Kidney epithelial cell (primary cell): Measurements from ENCODE around the gene OXSR1. TPM values are rescaled to one million over a fixed set of nuclear protein-coding genes. Genes with fewer than 3 reads are reported as not detected.

Experiments used
- DNase-seq: peaks from one replicate; pipeline ENCODE4 v3.0.0-alpha.2; 2010; ENCODE audit warnings: low read depth
- H3K27me3 ChIP-seq: 2 replicates; pipeline ENCODE4 v1.6.0; 2011; ENCODE audit warnings: low read length; ENCODE audit not compliant: control insufficient read depth, insufficient read depth
- H3K36me3 ChIP-seq: 2 replicates; pipeline ENCODE4 v1.5.1; 2011; ENCODE audit warnings: low read length; ENCODE audit not compliant: control insufficient read depth, insufficient read depth
- H3K4me3 ChIP-seq: 2 replicates; pipeline ENCODE4 v1.5.1; 2011; ENCODE audit warnings: low read depth, mild to moderate bottlenecking, control low read depth, low read length
- total RNA-seq: library from RNA; depleted of rRNA; stranded (reverse); fragments of >200 nt; gene quantifications from 2 replicates; pipeline ENCODE4 v1.2.3, GENCODE V29; 2015
- TF ChIP-seq, protein P1 (sequence below): IDR thresholded peaks from 2 replicates; pipeline ENCODE4 v1.5.1; 2011; ENCODE audit warnings: mild to moderate bottlenecking, moderate library complexity, low read length, control low read depth, inconsistent platforms; ENCODE audit not compliant: insufficient read depth, poor library complexity, severe bottlenecking

The OXSR1 gene
- total RNA-seq, 1 donor from 2014 or later: 41.9 TPM

DNA sequence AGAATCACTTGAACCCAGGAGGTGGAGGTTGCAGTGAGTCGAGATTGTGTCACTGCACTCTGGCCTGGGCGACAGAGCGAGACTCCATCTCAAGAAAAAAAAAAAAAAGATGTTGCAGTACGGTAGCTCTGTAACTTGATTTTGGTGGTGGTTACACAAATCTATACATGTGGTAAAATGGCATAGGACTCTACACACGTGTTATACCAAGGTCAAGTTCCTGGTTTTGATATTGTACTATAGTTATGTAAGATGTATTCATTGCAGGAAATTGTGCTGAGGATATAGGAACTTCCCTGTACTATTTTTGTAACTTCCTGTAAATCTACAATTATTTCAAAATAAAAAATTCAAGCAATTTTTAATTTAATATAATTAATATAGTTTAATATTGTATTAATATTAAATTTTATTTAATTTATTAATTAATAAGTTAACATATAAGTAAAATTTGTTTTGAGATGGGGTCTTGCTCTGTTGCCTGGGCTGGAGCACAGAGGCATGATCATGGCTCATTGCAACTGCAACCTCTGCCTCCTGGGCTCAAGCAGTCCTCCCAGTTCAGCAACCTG, 16.9 kb upstream of the OXSR1 start:
- DNase-seq: no peak
- Histone ChIP-seq H3K36me3 (no peaks in the 10 kb centered on the region), H3K27me3 (no peaks in the 10 kb centered on the region), H3K4me3 (no peak overlapping the region)
- TF ChIP-seq, protein P1, sequence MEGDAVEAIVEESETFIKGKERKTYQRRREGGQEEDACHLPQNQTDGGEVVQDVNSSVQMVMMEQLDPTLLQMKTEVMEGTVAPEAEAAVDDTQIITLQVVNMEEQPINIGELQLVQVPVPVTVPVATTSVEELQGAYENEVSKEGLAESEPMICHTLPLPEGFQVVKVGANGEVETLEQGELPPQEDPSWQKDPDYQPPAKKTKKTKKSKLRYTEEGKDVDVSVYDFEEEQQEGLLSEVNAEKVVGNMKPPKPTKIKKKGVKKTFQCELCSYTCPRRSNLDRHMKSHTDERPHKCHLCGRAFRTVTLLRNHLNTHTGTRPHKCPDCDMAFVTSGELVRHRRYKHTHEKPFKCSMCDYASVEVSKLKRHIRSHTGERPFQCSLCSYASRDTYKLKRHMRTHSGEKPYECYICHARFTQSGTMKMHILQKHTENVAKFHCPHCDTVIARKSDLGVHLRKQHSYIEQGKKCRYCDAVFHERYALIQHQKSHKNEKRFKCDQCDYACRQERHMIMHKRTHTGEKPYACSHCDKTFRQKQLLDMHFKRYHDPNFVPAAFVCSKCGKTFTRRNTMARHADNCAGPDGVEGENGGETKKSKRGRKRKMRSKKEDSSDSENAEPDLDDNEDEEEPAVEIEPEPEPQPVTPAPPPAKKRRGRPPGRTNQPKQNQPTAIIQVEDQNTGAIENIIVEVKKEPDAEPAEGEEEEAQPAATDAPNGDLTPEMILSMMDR: no peak

DNA sequence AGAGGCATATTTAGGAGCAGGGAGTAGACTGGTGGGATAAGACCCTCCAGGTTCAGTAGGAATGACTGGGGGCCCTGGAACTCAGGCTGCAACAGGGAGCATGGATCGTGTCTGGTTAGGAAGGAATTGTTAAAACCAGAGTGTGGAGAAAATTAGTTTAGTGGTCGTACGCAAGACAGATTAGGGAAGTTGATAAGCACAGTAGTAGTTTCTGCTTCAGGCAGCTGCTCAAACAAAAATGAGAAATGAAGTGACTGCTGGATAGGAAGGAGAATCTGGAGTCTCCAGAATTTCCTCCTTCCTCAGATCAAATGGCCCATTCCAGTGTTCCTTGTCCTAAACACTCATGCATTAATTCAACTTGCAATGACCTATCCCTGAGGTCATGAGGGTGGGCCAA, 15.6 kb upstream of the OXSR1 start:
- TF ChIP-seq, protein P1: no peak
- no peaks in the 10 kb centered on the region for H3K27me3 ChIP-seq
- H3K4me3 ChIP-seq: no peak overlapping the region
- H3K36me3 ChIP-seq: no peaks in the 10 kb centered on the region
- DNase-seq: no peak

DNA sequence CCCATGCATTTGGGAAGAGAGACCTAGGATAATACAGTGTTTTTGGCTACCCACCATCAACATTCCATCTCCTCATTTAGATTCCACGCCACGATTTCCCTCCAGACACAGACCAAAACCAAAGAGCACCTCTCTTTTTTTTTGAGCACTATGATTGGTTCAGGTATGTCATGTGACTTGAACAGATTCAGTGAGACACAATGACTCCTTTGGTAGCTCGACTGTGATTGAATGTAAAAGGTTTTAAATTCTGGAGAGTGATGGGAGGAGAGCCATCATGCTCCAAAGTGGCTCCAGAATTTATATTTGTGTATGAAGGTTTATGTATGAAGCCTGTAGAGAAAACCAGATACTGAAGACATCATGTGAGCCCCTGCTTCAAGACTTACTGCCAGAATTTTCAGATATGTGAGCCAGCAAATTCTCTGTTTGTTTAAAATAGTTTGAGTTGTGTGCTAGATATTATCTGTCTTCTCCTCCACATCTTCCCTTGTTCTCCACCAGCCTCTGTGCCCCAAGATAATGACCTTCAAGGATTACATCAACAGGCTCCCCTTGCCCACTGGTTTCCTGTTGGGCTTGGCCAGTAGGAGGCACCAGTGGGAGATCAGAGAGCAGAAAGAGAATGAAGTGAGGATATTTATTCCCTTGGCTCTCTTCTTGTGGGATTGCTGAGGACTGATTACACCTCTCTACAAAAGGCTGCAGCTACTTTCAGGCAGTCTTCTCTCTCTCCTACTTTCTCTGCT, 14.4 kb upstream of the OXSR1 start:
- no peaks in the 10 kb centered on the region for H3K27me3 ChIP-seq
- TF ChIP-seq, protein P1: no peak
- H3K4me3 ChIP-seq: no peak overlapping the region
- H3K36me3 ChIP-seq: no peaks in the 10 kb centered on the region
- no peak for DNase-seq

DNA sequence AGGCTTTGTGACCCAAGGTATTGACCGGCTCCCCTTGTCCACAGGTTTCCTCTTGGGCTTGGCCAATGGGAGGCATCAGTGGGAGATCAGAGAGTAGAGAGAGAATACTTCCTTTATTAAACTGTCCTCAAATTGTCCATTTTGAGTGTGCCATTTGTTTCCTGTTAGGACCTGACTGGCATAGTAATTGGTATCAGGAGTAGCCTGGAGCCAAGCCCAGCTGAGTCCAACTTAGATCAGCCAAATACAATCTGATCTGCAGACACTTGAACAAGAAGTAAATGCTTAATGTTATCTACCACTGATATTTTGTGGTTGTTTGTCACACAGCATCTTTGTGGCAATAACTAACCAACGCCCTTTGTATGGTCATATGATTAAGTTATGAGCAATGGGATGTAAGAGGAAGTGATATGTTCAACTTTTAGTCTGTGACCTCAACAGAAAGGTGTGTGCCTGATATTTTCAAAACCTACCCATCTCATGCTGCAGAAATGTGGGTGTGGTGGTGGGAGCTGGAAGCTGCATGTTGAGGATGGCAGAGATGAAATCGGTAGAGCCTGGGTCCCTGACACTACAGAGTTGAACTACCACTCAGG, 13.6 kb upstream of the OXSR1 start:
- H3K27me3 ChIP-seq: no peaks in the 10 kb centered on the region
- DNase-seq: no peak
- TF ChIP-seq, protein P1: no peak
- H3K4me3 ChIP-seq: no peak overlapping the region
- no peaks in the 10 kb centered on the region for H3K36me3 ChIP-seq

DNA sequence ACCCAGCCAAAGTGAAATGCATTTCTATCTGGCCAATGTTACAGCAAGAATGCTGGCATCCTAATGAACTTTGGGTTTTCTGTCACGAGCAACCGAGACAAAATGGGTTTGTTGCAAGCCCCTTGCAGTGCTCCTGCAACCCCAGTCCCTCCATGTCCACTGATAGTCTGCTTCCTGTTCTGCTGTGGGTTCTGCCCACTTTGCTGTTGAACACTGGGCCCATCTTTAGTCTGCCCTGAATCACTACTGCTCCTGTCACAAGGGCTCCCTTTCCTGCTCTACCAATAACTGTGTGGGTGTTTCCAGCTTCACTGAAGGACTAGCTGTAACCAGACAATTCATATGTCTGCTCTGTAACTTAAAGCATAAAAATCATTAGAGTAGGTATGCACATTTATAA, 12.7 kb upstream of the OXSR1 start:
- TF ChIP-seq, protein P1: no peak
- no peaks in the 10 kb centered on the region for H3K36me3 ChIP-seq
- no peak for DNase-seq
- H3K27me3 ChIP-seq: no peaks in the 10 kb centered on the region
- H3K4me3 ChIP-seq: no peak overlapping the region
